Activated naive CD8-positive, alpha-beta T cell treated with anti-CD3 and anti-CD28 coated beads, Interleukin-2, amount 50 U/mL, for 24 hours (primary cell): ENCODE data around the gene CLCNKB.

Experiments used
- ATAC-seq: fragments of 150-1000 bp; cut with Tn5 transposase; one replicate; pipeline ENCODE4 v1.10.0; 2021
- DNase-seq: peaks from one replicate; pipeline ENCODE4 v3.0.0; 2021
- H3K27ac Mint-ChIP-seq: one replicate; pipeline ENCODE4 v1.8.0; 2021; ENCODE audit warnings: mild to moderate bottlenecking, mixed read lengths
- H3K27me3 Mint-ChIP-seq: one replicate; pipeline ENCODE4 v1.8.0; 2021; ENCODE audit warnings: mixed read lengths
- H3K36me3 Mint-ChIP-seq: one replicate; pipeline ENCODE4 v1.8.0; 2021; ENCODE audit warnings: low read depth, mixed read lengths
- H3K4me1 Mint-ChIP-seq: one replicate; pipeline ENCODE4 v1.8.0; 2021; ENCODE audit warnings: mixed read lengths
- H3K4me3 Mint-ChIP-seq: one replicate; pipeline ENCODE4 v1.8.0; 2021; ENCODE audit warnings: mild to moderate bottlenecking, moderate library complexity, mixed read lengths
- H3K9me3 Mint-ChIP-seq: one replicate; pipeline ENCODE4 v1.8.0; 2021; ENCODE audit warnings: mixed read lengths

The CLCNKB gene

GRCh38 chr1:16067933-16068332, 24.4 kb downstream of the CLCNKB start:
- Mint-ChIP-seq H3K4me1 (peaks cover 5% of the 10 kb centered on the region), H3K36me3 (no peaks in the 10 kb centered on the region), H3K27me3 (peaks cover 13% of the 10 kb centered on the region), H3K27ac (no peak overlapping the region), H3K4me3 (no peak overlapping the region), H3K9me3 (no peaks in the 10 kb centered on the region)
- DNase-seq (no peak), ATAC-seq (no peak)

- Mint-ChIP-seq H3K36me3 (no peaks in the 10 kb centered on the region), H3K27ac (no peak overlapping the region), H3K4me3 (no peak overlapping the region), H3K4me1 (peaks cover 5% of the 10 kb centered on the region), H3K27me3 (peaks cover 13% of the 10 kb centered on the region), H3K9me3 (no peaks in the 10 kb centered on the region)
- ATAC-seq (no peak), DNase-seq (no peak)
These were observed 25.0 kb downstream of the CLCNKB start for GRCh38 chr1:16068356-16069270.

GRCh38 chr1:16070640-16071355, 27.2 kb downstream of the CLCNKB start:
- no peak overlapping the region for H3K27ac Mint-ChIP-seq
- no peak for ATAC-seq
- H3K4me3 Mint-ChIP-seq: no peak overlapping the region

GRCh38 chr1:16071614-16072013, 28.0 kb downstream of the CLCNKB start:
- ATAC-seq (no peak), DNase-seq (no peak)
- Mint-ChIP-seq H3K27me3 (peaks cover 14% of the 10 kb centered on the region), H3K4me3 (no peak overlapping the region), H3K4me1 (peaks cover 12% of the 10 kb centered on the region), H3K36me3 (no peaks in the 10 kb centered on the region), H3K9me3 (no peaks in the 10 kb centered on the region), H3K27ac (no peak overlapping the region)

More at GRCh38 chr1:16070640-16071355, 27.2 kb downstream of the CLCNKB start:
- DNase-seq: no peak
- Mint-ChIP-seq H3K9me3 (no peaks in the 10 kb centered on the region), H3K27me3 (peaks cover 14% of the 10 kb centered on the region), H3K36me3 (no peaks in the 10 kb centered on the region), H3K4me1 (peaks cover 12% of the 10 kb centered on the region)

GRCh38 chr1:16072095-16072494, 28.5 kb downstream of the CLCNKB start:
- H3K4me3 Mint-ChIP-seq: no peak overlapping the region
- H3K27ac Mint-ChIP-seq: no peak overlapping the region
- DNase-seq: no peak
- H3K4me1 Mint-ChIP-seq: peaks cover 12% of the 10 kb centered on the region
- no peaks in the 10 kb centered on the region for H3K36me3 Mint-ChIP-seq
- peaks cover 14% of the 10 kb centered on the region for H3K27me3 Mint-ChIP-seq
- no peaks in the 10 kb centered on the region for H3K9me3 Mint-ChIP-seq
- no peak for ATAC-seq

- Mint-ChIP-seq H3K27me3 (peaks cover 14% of the 10 kb centered on the region), H3K4me3 (no peak overlapping the region), H3K27ac (no peak overlapping the region), H3K4me1 (peaks cover 12% of the 10 kb centered on the region), H3K9me3 (no peaks in the 10 kb centered on the region), H3K36me3 (no peaks in the 10 kb centered on the region)
- peak; percentile 5 for ATAC-seq
- DNase-seq: no peak
These were observed 29.3 kb downstream of the CLCNKB start for GRCh38 chr1:16072616-16073484.

GRCh38 chr1:16073490-16074119, 30.0 kb downstream of the CLCNKB start, which contains the start of gene FAM131C:
FAM131C (minus strand) TSS chr1:16073651; CDS start chr1:16073442, 209 bp downstream.
- Mint-ChIP-seq H3K27me3 (peaks cover 14% of the 10 kb centered on the region), H3K27ac (peak within 1 kb of the TSS; percentile 59), H3K4me3 (peak within 1 kb of the TSS; percentile 73), H3K9me3 (no peaks in the 10 kb centered on the region), H3K4me1 (peaks cover 12% of the 10 kb centered on the region), H3K36me3 (no peaks in the 10 kb centered on the region)
- DNase-seq (peak; percentile 51), ATAC-seq (peak; percentile 72)

- Mint-ChIP-seq H3K4me1 (peaks cover 18% of the 10 kb centered on the region), H3K36me3 (no peaks in the 10 kb centered on the region), H3K4me3 (peak overlapping the region; percentile 73), H3K27me3 (peaks cover 14% of the 10 kb centered on the region), H3K27ac (no peak overlapping the region), H3K9me3 (no peaks in the 10 kb centered on the region)
- no peak for DNase-seq
- no peak for ATAC-seq
These were observed 30.6 kb downstream of the CLCNKB start for GRCh38 chr1:16074217-16074616.

GRCh38 chr1:16075337-16076030, 31.9 kb downstream of the CLCNKB start:
- ATAC-seq (no peak), DNase-seq (no peak)
- Mint-ChIP-seq H3K4me3 (no peak overlapping the region), H3K4me1 (peaks cover 13% of the 10 kb centered on the region), H3K36me3 (no peaks in the 10 kb centered on the region), H3K27ac (no peak overlapping the region), H3K27me3 (peaks cover 14% of the 10 kb centered on the region), H3K9me3 (no peaks in the 10 kb centered on the region)

DNA sequence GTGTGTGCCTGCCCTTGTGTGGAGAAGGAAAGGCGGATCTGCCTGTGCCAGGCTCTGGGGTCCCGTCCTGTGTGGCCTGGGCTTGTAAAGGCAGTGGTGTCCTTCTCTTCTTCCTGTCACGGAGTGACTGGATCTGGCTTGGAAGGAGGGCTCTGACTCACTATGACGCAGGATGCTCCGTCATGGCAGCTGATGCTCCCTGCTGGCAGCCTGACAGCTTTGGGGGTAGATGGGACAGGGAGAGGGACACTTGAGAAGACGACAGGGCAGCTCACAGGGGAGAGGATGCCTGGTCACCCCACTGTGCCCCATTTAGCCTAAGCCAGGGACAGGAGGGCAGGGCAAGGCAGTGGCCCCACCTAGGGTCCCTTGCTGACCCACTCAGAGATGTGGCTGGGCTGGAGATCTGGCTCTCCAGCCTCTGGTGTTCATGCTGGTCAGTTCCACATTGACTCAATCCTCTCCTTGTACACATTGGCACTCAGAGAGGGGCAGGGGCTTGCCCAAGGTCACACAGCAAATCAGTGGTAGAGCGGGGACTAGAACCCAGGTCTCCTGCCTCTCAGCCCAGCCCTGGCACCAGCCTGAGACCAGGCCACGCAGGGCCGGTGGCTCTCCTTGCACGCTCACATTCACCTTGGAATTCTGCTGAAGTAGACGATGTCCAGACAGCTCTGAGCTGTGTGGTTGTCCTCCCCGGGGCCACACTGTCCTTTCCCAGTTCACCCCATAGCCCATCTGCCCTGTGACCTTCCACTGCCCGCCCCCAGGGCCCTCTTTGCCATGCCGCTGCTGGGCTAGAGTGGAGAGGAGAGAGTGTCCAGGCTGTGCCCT, 32.7 kb downstream of the CLCNKB start:
- ATAC-seq: no peak

DNA sequence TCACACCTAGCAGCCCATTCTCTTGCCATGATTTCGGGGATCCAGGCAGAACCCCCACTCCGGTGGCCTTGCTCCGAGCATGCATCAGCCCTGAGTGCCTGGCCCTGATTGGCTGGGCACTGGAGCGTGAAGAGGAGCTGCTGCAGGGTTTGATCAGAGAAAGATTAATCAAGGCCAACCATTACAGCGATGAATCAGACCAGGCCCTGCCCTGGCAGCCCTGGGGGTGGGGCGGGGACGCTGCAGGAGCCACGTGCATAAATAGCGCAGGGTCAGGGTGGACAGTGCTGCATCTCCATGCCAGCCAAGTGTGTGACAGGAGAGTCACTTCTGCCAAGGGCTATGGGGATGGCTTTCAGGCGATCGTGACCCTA, 33.3 kb downstream of the CLCNKB start:
- Mint-ChIP-seq H3K9me3 (no peaks in the 10 kb centered on the region), H3K27me3 (peaks cover 13% of the 10 kb centered on the region), H3K27ac (no peak overlapping the region), H3K4me3 (no peak overlapping the region), H3K4me1 (peaks cover 13% of the 10 kb centered on the region), H3K36me3 (no peaks in the 10 kb centered on the region)
- DNase-seq (no peak), ATAC-seq (no peak)

More for the DNA sequence above, 32.7 kb downstream of the CLCNKB start:
- Mint-ChIP-seq H3K9me3 (no peaks in the 10 kb centered on the region), H3K27ac (no peak overlapping the region), H3K4me3 (no peak overlapping the region), H3K4me1 (peaks cover 13% of the 10 kb centered on the region), H3K27me3 (peaks cover 14% of the 10 kb centered on the region), H3K36me3 (no peaks in the 10 kb centered on the region)
- no peak for DNase-seq

DNA sequence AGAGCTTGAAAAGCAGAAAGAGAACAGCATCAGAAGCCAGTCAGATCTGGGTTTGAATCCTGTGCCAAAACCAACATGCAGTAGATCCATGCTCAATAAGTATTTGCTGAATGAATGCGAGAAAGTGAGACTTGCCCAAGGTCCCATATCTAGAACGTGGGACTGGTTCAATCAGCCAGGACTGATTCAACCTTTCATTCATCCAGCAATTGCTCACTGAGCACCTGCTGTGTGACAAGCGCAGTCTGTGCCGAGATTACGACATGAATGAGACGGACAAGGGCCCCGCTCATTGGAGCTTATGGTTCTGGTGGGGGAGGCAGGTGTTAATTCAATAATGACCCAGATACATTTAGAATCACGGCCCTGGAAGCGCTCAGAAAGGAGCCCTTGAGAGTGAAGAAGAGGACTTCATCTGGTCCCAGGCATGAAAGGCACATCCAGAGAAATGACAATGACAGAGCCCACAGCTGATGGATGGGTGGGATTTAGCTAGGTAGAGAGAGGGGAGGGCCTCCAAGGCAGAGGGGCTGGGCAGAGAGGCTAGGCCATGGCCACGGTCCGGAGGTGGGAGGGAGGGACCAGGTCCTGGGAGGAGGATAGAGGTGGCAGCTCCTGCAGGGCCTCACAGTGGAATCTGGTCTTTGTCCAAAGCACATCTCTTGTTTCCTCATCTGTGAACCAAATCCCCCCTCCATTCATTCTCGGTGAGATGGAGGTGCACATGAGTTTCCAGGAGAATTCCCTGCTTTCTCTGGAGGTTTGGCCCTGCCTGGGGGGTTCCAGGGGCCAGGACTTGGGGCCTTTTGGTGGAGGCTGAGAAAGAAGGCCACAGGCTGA, 34.0 kb downstream of the CLCNKB start:
- Mint-ChIP-seq H3K27me3 (peaks cover 9% of the 10 kb centered on the region), H3K4me3 (no peak overlapping the region), H3K4me1 (peaks cover 13% of the 10 kb centered on the region), H3K36me3 (no peaks in the 10 kb centered on the region), H3K27ac (no peak overlapping the region), H3K9me3 (no peaks in the 10 kb centered on the region)
- DNase-seq: no peak
- no peak for ATAC-seq
